ENCODE measurements around the gene NID1. TPM values are rescaled to one million over a fixed set of nuclear protein-coding genes. Genes with fewer than 3 reads are reported as not detected.

Gene NID1
- total RNA-seq, 2 experiments from 2014 or later: not detected

- no peak overlapping the region for H2AFZ ChIP-seq (ENCODE audit: low read length)
- TF ChIP-seq CTCF (conservative IDR thresholded peaks at IDR 0.05; ENCODE audit: low read length): no peak
- TF ChIP-seq EZH2phosphoT487 (IDR thresholded peaks at IDR 0.05; ENCODE audit: borderline replicate concordance, low read depth, low read length): no peak
- H3K9me3 ChIP-seq (ENCODE audit: low read length): no peaks in the 10 kb centered on the region
- no TSS peak for BruUV-seq (replicated peaks)
- H4K20me1 ChIP-seq (ENCODE audit: insufficient read depth, low read length): no peaks in the 10 kb centered on the region
- no peak overlapping the region for H3K4me3 ChIP-seq (ENCODE audit: low read depth, low read length, poor library complexity, severe bottlenecking)
- ChIA-PET CTCF (ENCODE audit: unreplicated experiment) (no interaction called here), POLR2A (no interaction called here)
- intact Hi-C loops (cut with micrococcal nuclease; ENCODE audit: unreplicated experiment): no loop called here
- no peaks in the 10 kb centered on the region for H3K9me2 ChIP-seq (ENCODE audit: insufficient read depth, low read length)
- DNase-seq (ENCODE audit: low spot score): no peak
- no peaks in the 10 kb centered on the region for H3K36me3 ChIP-seq (ENCODE audit: insufficient read depth, low read length)
- no peak overlapping the region for H3K27ac ChIP-seq (ENCODE audit: low read depth, low read length, poor library complexity, severe bottlenecking)
- no peak overlapping the region for H3K4me2 ChIP-seq (ENCODE audit: low read length)
- no peaks in the 10 kb centered on the region for H3K4me1 ChIP-seq (ENCODE audit: insufficient read depth, low read length, poor library complexity, severe bottlenecking)
- H3K79me2 ChIP-seq (ENCODE audit: insufficient read depth, low read depth, low read length): no peaks in the 10 kb centered on the region
These were observed 48.6 kb upstream of the NID1 start for GRCh38 chr1:236113324-236114032.

- TF ChIP-seq EZH2phosphoT487 (IDR thresholded peaks at IDR 0.05; ENCODE audit: borderline replicate concordance, low read depth, low read length) (no peak), CTCF (conservative IDR thresholded peaks at IDR 0.05; ENCODE audit: low read length) (no peak)
- no peaks in the 10 kb centered on the region for H4K20me1 ChIP-seq (ENCODE audit: insufficient read depth, low read length)
- intact Hi-C loops (cut with micrococcal nuclease; ENCODE audit: unreplicated experiment): no loop called here
- H3K9me3 ChIP-seq (ENCODE audit: low read length): no peaks in the 10 kb centered on the region
- DNase-seq (ENCODE audit: low spot score): no peak
- H3K4me2 ChIP-seq (ENCODE audit: low read length): no peak overlapping the region
- no peak overlapping the region for H3K4me3 ChIP-seq (ENCODE audit: low read depth, low read length, poor library complexity, severe bottlenecking)
- ChIA-PET CTCF (ENCODE audit: unreplicated experiment) (no interaction called here), POLR2A (interaction anchor here (0.7 kb wide), 1 partner anchor 30 kb away, joined by 3 read pairs; the partner anchor contains the start of gene GPR137B)
- no TSS peak for BruUV-seq (replicated peaks)
- no peak overlapping the region for H3K27ac ChIP-seq (ENCODE audit: low read depth, low read length, poor library complexity, severe bottlenecking)
- no peak overlapping the region for H2AFZ ChIP-seq (ENCODE audit: low read length)
- H3K9me2 ChIP-seq (ENCODE audit: insufficient read depth, low read length): no peaks in the 10 kb centered on the region
- H3K36me3 ChIP-seq (ENCODE audit: insufficient read depth, low read length): no peaks in the 10 kb centered on the region
- no peaks in the 10 kb centered on the region for H3K79me2 ChIP-seq (ENCODE audit: insufficient read depth, low read depth, low read length)
- no peaks in the 10 kb centered on the region for H3K4me1 ChIP-seq (ENCODE audit: insufficient read depth, low read length, poor library complexity, severe bottlenecking)
These were observed 47.4 kb upstream of the NID1 start for GRCh38 chr1:236112332-236112627.

- BruUV-seq (replicated peaks): no TSS peak
- intact Hi-C loops (cut with micrococcal nuclease; ENCODE audit: unreplicated experiment): no loop called here
- CTCF ChIA-PET (ENCODE audit: unreplicated experiment): no interaction called here
These were observed 46.8 kb upstream of the NID1 start for GRCh38 chr1:236111527-236112331.

More at GRCh38 chr1:236111527-236112331, 46.8 kb upstream of the NID1 start:
- Histone ChIP-seq H3K36me3 (ENCODE audit: insufficient read depth, low read length) (no peaks in the 10 kb centered on the region), H3K4me2 (ENCODE audit: low read length) (no peak overlapping the region), H4K20me1 (ENCODE audit: insufficient read depth, low read length) (no peaks in the 10 kb centered on the region), H3K9me3 (ENCODE audit: low read length) (no peaks in the 10 kb centered on the region), H3K4me3 (ENCODE audit: low read depth, low read length, poor library complexity, severe bottlenecking) (no peak overlapping the region), H2AFZ (ENCODE audit: low read length) (no peak overlapping the region), H3K9me2 (ENCODE audit: insufficient read depth, low read length) (no peaks in the 10 kb centered on the region), H3K79me2 (ENCODE audit: insufficient read depth, low read depth, low read length) (no peaks in the 10 kb centered on the region), H3K4me1 (ENCODE audit: insufficient read depth, low read length, poor library complexity, severe bottlenecking) (no peaks in the 10 kb centered on the region), H3K27ac (ENCODE audit: low read depth, low read length, poor library complexity, severe bottlenecking) (no peak overlapping the region)
- TF ChIP-seq CTCF (conservative IDR thresholded peaks at IDR 0.05; ENCODE audit: low read length) (no peak), EZH2phosphoT487 (IDR thresholded peaks at IDR 0.05; ENCODE audit: borderline replicate concordance, low read depth, low read length) (no peak)
- no peak for DNase-seq (ENCODE audit: low spot score)
- POLR2A ChIA-PET: no interaction called here

Data from OCI-LY7 (cell line).